ENCODE measurements around the gene TXNRD3. TPM values are rescaled to one million over a fixed set of nuclear protein-coding genes. Genes with fewer than 3 reads are reported as not detected.
A peak's percentile ranks its signal among the peaks of the same experiment; 100 is the strongest.

Gene TXNRD3
- total and polyA plus RNA-seq, 5 experiments from 2014 or later: 3.2 to 6.7 (median 6.2) TPM

GRCh38 chr3:126621627-126622345, 33.1 kb downstream of the TXNRD3 start:
- Mint-ChIP-seq H3K9me3 (peaks cover 0 to 4% (median 0%) of the 10 kb centered on the region in 9 donors), H3K27me3 (no peaks in the 10 kb centered on the region), H3K36me3 (peaks cover 8 to 57% (median 32%) of the 10 kb centered on the region in 3 donors), H3K4me3 (no peak overlapping the region), H3K27ac (no peak overlapping the region), H3K4me1 (peaks cover 0 to 7% (median 5%) of the 10 kb centered on the region in 4 donors)
- DNase-seq (no peak), ATAC-seq (no peak)
- POLR2A ChIA-PET: no interaction called here

- peaks cover 0 to 4% (median 0%) of the 10 kb centered on the region in 9 donors for H3K9me3 Mint-ChIP-seq
- no peaks in the 10 kb centered on the region for H3K27me3 Mint-ChIP-seq
- no peak overlapping the region for H3K27ac Mint-ChIP-seq
- POLR2A ChIA-PET: no interaction called here
- H3K36me3 Mint-ChIP-seq: peaks cover 8 to 57% (median 34%) of the 10 kb centered on the region in 3 donors
- H3K4me3 Mint-ChIP-seq: no peak overlapping the region
- peaks cover 0 to 7% (median 5%) of the 10 kb centered on the region in 4 donors for H3K4me1 Mint-ChIP-seq
- DNase-seq (no peak), ATAC-seq (no peak)
These were observed 33.8 kb downstream of the TXNRD3 start for GRCh38 chr3:126621171-126621570.

- H3K4me1 Mint-ChIP-seq: peaks cover 0 to 7% (median 5%) of the 10 kb centered on the region in 4 donors
- ATAC-seq (no peak), DNase-seq (no peak)
- H3K36me3 Mint-ChIP-seq: peaks cover 8 to 59% (median 32%) of the 10 kb centered on the region in 3 donors
- no peak overlapping the region for H3K4me3 Mint-ChIP-seq
- H3K27me3 Mint-ChIP-seq: no peaks in the 10 kb centered on the region
- H3K9me3 Mint-ChIP-seq: peaks cover 0 to 4% (median 0%) of the 10 kb centered on the region in 9 donors
- POLR2A ChIA-PET: no interaction called here
- no peak overlapping the region for H3K27ac Mint-ChIP-seq
These were observed 34.2 kb downstream of the TXNRD3 start for GRCh38 chr3:126620738-126621137.

GRCh38 chr3:126618760-126619159, 36.2 kb downstream of the TXNRD3 start:
- DNase-seq: no peak
- Mint-ChIP-seq H3K27me3 (no peaks in the 10 kb centered on the region), H3K27ac (no peak overlapping the region), H3K36me3 (peaks cover 5 to 54% (median 27%) of the 10 kb centered on the region in 3 donors), H3K4me1 (peaks cover 2 to 7% (median 6%) of the 10 kb centered on the region in 4 donors), H3K9me3 (no peaks in the 10 kb centered on the region), H3K4me3 (no peak overlapping the region)
- ATAC-seq: no peak
- POLR2A ChIA-PET: no interaction called here

GRCh38 chr3:126618021-126618420, 36.9 kb downstream of the TXNRD3 start:
- peaks cover 10 to 13% (median 11%) of the 10 kb centered on the region in 4 donors for H3K4me1 Mint-ChIP-seq
- DNase-seq: no peak
- peak overlapping the region in 1 of 10 donors; percentile 35 for H3K27ac Mint-ChIP-seq
- H3K9me3 Mint-ChIP-seq: no peaks in the 10 kb centered on the region
- peaks cover 5 to 54% (median 27%) of the 10 kb centered on the region in 3 donors for H3K36me3 Mint-ChIP-seq
- no peaks in the 10 kb centered on the region for H3K27me3 Mint-ChIP-seq
- POLR2A ChIA-PET: no interaction called here
- no peak overlapping the region for H3K4me3 Mint-ChIP-seq
- no peak for ATAC-seq

GRCh38 chr3:126617571-126617970, 37.4 kb downstream of the TXNRD3 start:
- Mint-ChIP-seq H3K9me3 (no peaks in the 10 kb centered on the region), H3K36me3 (peaks cover 5 to 53% (median 27%) of the 10 kb centered on the region in 3 donors), H3K27me3 (no peaks in the 10 kb centered on the region), H3K4me3 (no peak overlapping the region), H3K4me1 (peaks cover 14 to 17% (median 16%) of the 10 kb centered on the region in 4 donors), H3K27ac (no peak overlapping the region)
- ATAC-seq (no peak), DNase-seq (no peak)
- POLR2A ChIA-PET: no interaction called here

GRCh38 chr3:126616931-126617330, 38.0 kb downstream of the TXNRD3 start:
- Mint-ChIP-seq H3K4me1 (peaks cover 17 to 23% (median 21%) of the 10 kb centered on the region in 4 donors), H3K4me3 (no peak overlapping the region), H3K36me3 (peaks cover 5 to 50% (median 27%) of the 10 kb centered on the region in 3 donors), H3K27me3 (no peaks in the 10 kb centered on the region), H3K27ac (peak overlapping the region in 1 of 10 donors; percentile 40), H3K9me3 (no peaks in the 10 kb centered on the region)
- no peak for ATAC-seq
- POLR2A ChIA-PET: no interaction called here
- no peak for DNase-seq

- POLR2A ChIA-PET: no interaction called here
- no peak for DNase-seq
These were observed 41.3 kb downstream of the TXNRD3 start for GRCh38 chr3:126613479-126614188.

GRCh38 chr3:126612479-126613205, 42.3 kb downstream of the TXNRD3 start:
- Mint-ChIP-seq H3K4me1 (peaks cover 18 to 28% (median 25%) of the 10 kb centered on the region in 4 donors), H3K27me3 (no peaks in the 10 kb centered on the region), H3K9me3 (no peaks in the 10 kb centered on the region), H3K4me3 (peak overlapping the region in 9 of 10 donors; percentile 13 to 72 (median 38)), H3K36me3 (peaks cover 11 to 47% (median 31%) of the 10 kb centered on the region in 3 donors), H3K27ac (peak overlapping the region; percentile 46 to 93 (median 78))
- POLR2A ChIA-PET: interaction anchor here (0.5 kb wide), 1 partner anchor 1017 kb away, joined by 4 read pairs; no protein-coding TSS in a partner anchor
- ATAC-seq: no peak
- peak in 1 of 10 donors; percentile 15 for DNase-seq

More at GRCh38 chr3:126613479-126614188, 41.3 kb downstream of the TXNRD3 start:
- H3K27ac Mint-ChIP-seq: peak overlapping the region in 9 of 10 donors; percentile 13 to 91 (median 70)
- H3K9me3 Mint-ChIP-seq: no peaks in the 10 kb centered on the region
- peaks cover 9 to 50% (median 31%) of the 10 kb centered on the region in 3 donors for H3K36me3 Mint-ChIP-seq
- peak in 1 of 2 donors; percentile 52 for ATAC-seq
- peaks cover 18 to 26% (median 23%) of the 10 kb centered on the region in 4 donors for H3K4me1 Mint-ChIP-seq
- H3K4me3 Mint-ChIP-seq: peak overlapping the region in 6 of 10 donors; percentile 8 to 61 (median 38)
- H3K27me3 Mint-ChIP-seq: no peaks in the 10 kb centered on the region

GRCh38 chr3:126609909-126610308, 45.0 kb downstream of the TXNRD3 start:
- Mint-ChIP-seq H3K9me3 (no peaks in the 10 kb centered on the region), H3K27ac (no peak overlapping the region), H3K27me3 (no peaks in the 10 kb centered on the region), H3K4me3 (no peak overlapping the region), H3K36me3 (peaks cover 27 to 56% (median 37%) of the 10 kb centered on the region in 3 donors), H3K4me1 (peaks cover 12 to 31% (median 20%) of the 10 kb centered on the region in 4 donors)
- POLR2A ChIA-PET: no interaction called here
- no peak for DNase-seq
- ATAC-seq: no peak

- ATAC-seq: no peak
- no peak overlapping the region for H3K4me3 Mint-ChIP-seq
- POLR2A ChIA-PET: no interaction called here
- H3K36me3 Mint-ChIP-seq: peaks cover 48 to 60% (median 57%) of the 10 kb centered on the region in 3 donors
- peak in 1 of 10 donors; percentile 17 for DNase-seq
- peak overlapping the region in 2 of 10 donors; percentile 37 to 86 for H3K27ac Mint-ChIP-seq
- H3K4me1 Mint-ChIP-seq: peaks cover 3 to 15% (median 7%) of the 10 kb centered on the region in 4 donors
- peaks cover 0 to 2% (median 0%) of the 10 kb centered on the region in 5 donors for H3K27me3 Mint-ChIP-seq
- H3K9me3 Mint-ChIP-seq: peaks cover 0 to 2% (median 0%) of the 10 kb centered on the region in 9 donors
These were observed 47.6 kb downstream of the TXNRD3 start for GRCh38 chr3:126607214-126607908.

- Mint-ChIP-seq H3K27ac (no peak overlapping the region), H3K4me1 (peaks cover 0 to 10% (median under 1%) of the 10 kb centered on the region in 4 donors), H3K4me3 (no peak overlapping the region), H3K27me3 (peaks cover 0 to 2% (median 0%) of the 10 kb centered on the region in 5 donors), H3K36me3 (peaks cover 54 to 60% (median 59%) of the 10 kb centered on the region in 3 donors), H3K9me3 (peaks cover 0 to 9% (median 0%) of the 10 kb centered on the region in 9 donors)
- POLR2A ChIA-PET: no interaction called here
- no peak for DNase-seq
- ATAC-seq: no peak
These were observed 48.9 kb downstream of the TXNRD3 start for GRCh38 chr3:126606001-126606400.

Measured in naive thymus-derived CD8-positive, alpha-beta T cell (primary cell).